Stimulated activated CD4-positive, alpha-beta T cell treated with anti-CD3 and anti-CD28 coated beads, TNF-alpha, amount 100 ng/mL, for 1 hour (primary cell): ENCODE data around the gene VBP1.
A peak's percentile ranks its signal among the peaks of the same experiment; 100 is the strongest.
"Not testable (repeated sequence)": the region's sequence is repeated elsewhere in the genome, so short reads cannot be mapped to it uniquely, and the experiment has no call there.

Source experiments
- DNase-seq, 3 donors: peaks; one replicate each; pipeline ENCODE4 v3.0.0-alpha.2; 2020; ENCODE audit warnings: low read depth in 3 of 3, low spot score in 1 of 3

The VBP1 gene

GRCh38 chrX:155216179-155216939 is at the start of gene VBP1:
TSS of gene VBP1 (plus strand) at chrX:155216460. CDS start at chrX:155216483, 23 bp downstream.
- peak; percentile 62 to 72 (median 69) for DNase-seq

- no peak for DNase-seq
Observed at GRCh38 chrX:155169881-155170280, 46.4 kb upstream of the VBP1 start.

- DNase-seq, result no peak
Observed at GRCh38 chrX:155179346-155179997, 36.8 kb upstream of the VBP1 start.

- DNase-seq, result no peak
Observed at GRCh38 chrX:155188786-155189185, 27.5 kb upstream of the VBP1 start.

GRCh38 chrX:155211208-155211607 is 5.1 kb upstream of the VBP1 start:
- DNase-seq, result no peak

GRCh38 chrX:155213731-155214130 is 2.5 kb upstream of the VBP1 start:
- DNase-seq, result no peak

GRCh38 chrX:155215443-155216178 is 649 bp upstream of the VBP1 start:
- no peak for DNase-seq

GRCh38 chrX:155216940-155217440 is 730 bp downstream of the VBP1 start:
- DNase-seq, result no peak

GRCh38 chrX:155218777-155219176 is 2.5 kb downstream of the VBP1 start:
- no peak for DNase-seq

- no peak for DNase-seq
Observed at GRCh38 chrX:155221351-155221750, 5.1 kb downstream of the VBP1 start.

- DNase-seq, result not testable (repeated sequence)
Observed at GRCh38 chrX:155223746-155224145, 7.5 kb downstream of the VBP1 start.

GRCh38 chrX:155225774-155226173 is 9.5 kb downstream of the VBP1 start:
- DNase-seq, result no peak

GRCh38 chrX:155231163-155231562 is 14.9 kb downstream of the VBP1 start:
- no peak for DNase-seq

GRCh38 chrX:155235891-155236290 is 19.6 kb downstream of the VBP1 start:
- no peak for DNase-seq

GRCh38 chrX:155237719-155238118 is 21.5 kb downstream of the VBP1 start:
- no peak for DNase-seq

- no peak for DNase-seq
Observed at GRCh38 chrX:155242300-155242699, 26.0 kb downstream of the VBP1 start.

GRCh38 chrX:155246748-155247147 is 30.5 kb downstream of the VBP1 start:
- no peak for DNase-seq

- no peak for DNase-seq
Observed at GRCh38 chrX:155247497-155247896, 31.2 kb downstream of the VBP1 start.

- no peak for DNase-seq
Observed at GRCh38 chrX:155251391-155251790, 35.1 kb downstream of the VBP1 start.

- no peak for DNase-seq
Observed at GRCh38 chrX:155259752-155260151, 43.5 kb downstream of the VBP1 start.

GRCh38 chrX:155262970-155263754 is 46.9 kb downstream of the VBP1 start:
- no peak for DNase-seq
